Measurements from ENCODE around the gene PDC. TPM values are rescaled to one million over a fixed set of nuclear protein-coding genes. Genes with fewer than 3 reads are reported as not detected.

The PDC gene
- total RNA-seq, 1 experiment from 2014 or later: not detected

GRCh38 chr1:186494832-186495271 is 33.9 kb upstream of the PDC start:
- Histone ChIP-seq H3K9me3 (no peaks in the 10 kb centered on the region; the same call in 1 of the 2 replicates), H3K27me3 (replicated peaks; ENCODE audit: control insufficient read depth, insufficient read depth, low read length) (no peaks in the 10 kb centered on the region), H3K36me3 (ENCODE audit: control insufficient read depth, insufficient read depth, low read length) (no peaks in the 10 kb centered on the region), H3K4me3 (ENCODE audit: low read depth, low read length) (no peak overlapping the region), H3K4me1 (peaks cover 81% of the 10 kb centered on the region)
- peak in 1 of 2 experiments; percentile 24 for DNase-seq
- TF ChIP-seq CTCF (IDR thresholded peaks at IDR 0.05; ENCODE audit: insufficient read depth in 1 of 2, low read depth in 1 of 2, low read length in 1 of 2, severe bottlenecking in 1 of 2, unreplicated experiment in 1 of 2): no peak
- intact Hi-C loops (cut with micrococcal nuclease; ENCODE audit: unreplicated experiment): no loop called here
- CTCF ChIA-PET: no interaction called here
- POLR2A ChIA-PET: interaction anchor here (0.6 to 1.2 kb wide), 2 partner anchors 186 to 451 kb away, joined by 3 to 4 read pairs; partner anchors contain the start of gene PTGS2
- Mint-ChIP-seq H3K9me3 (ENCODE audit: unreplicated experiment) (no peaks in the 10 kb centered on the region), H3K27ac (ENCODE audit: unreplicated experiment) (peak overlapping the region; percentile 86), H3K4me1 (ENCODE audit: low read depth, unreplicated experiment) (peaks cover 45% of the 10 kb centered on the region), H3K36me3 (ENCODE audit: insufficient read depth, unreplicated experiment) (peaks cover 19% of the 10 kb centered on the region), H3K27me3 (ENCODE audit: insufficient read depth, unreplicated experiment) (no peaks in the 10 kb centered on the region), H3K4me3 (ENCODE audit: unreplicated experiment) (peak overlapping the region; percentile 44)
- no TSS peak for BruUV-seq (replicated peaks)

- peak overlapping the region; percentile 64 for H3K4me3 Mint-ChIP-seq (ENCODE audit: unreplicated experiment)
- no peaks in the 10 kb centered on the region for H3K27me3 Mint-ChIP-seq (ENCODE audit: insufficient read depth, unreplicated experiment)
- H3K36me3 Mint-ChIP-seq (ENCODE audit: insufficient read depth, unreplicated experiment): peaks cover 15% of the 10 kb centered on the region
- no peak for TF ChIP-seq CTCF (IDR thresholded peaks at IDR 0.05; ENCODE audit: insufficient read depth in 1 of 2, low read depth in 1 of 2, low read length in 1 of 2, severe bottlenecking in 1 of 2, unreplicated experiment in 1 of 2)
- peak overlapping the region; percentile 86 for H3K27ac Mint-ChIP-seq (ENCODE audit: unreplicated experiment)
- H3K9me3 Mint-ChIP-seq (ENCODE audit: unreplicated experiment): peaks cover 10% of the 10 kb centered on the region
- Histone ChIP-seq H3K4me3 (ENCODE audit: low read depth, low read length) (no peak overlapping the region), H3K4me1 (peaks cover 64% of the 10 kb centered on the region), H3K27me3 (replicated peaks; ENCODE audit: control insufficient read depth, insufficient read depth, low read length) (no peaks in the 10 kb centered on the region), H3K36me3 (ENCODE audit: control insufficient read depth, insufficient read depth, low read length) (no peaks in the 10 kb centered on the region), H3K9me3 (no peaks in the 10 kb centered on the region; the same call in 1 of the 2 replicates)
- POLR2A ChIA-PET: no interaction called here
- BruUV-seq (replicated peaks): no TSS peak
- peak; percentile 71 to 72 for DNase-seq
- CTCF ChIA-PET: interaction anchor here (0.6 to 1.0 kb wide), 4 partner anchors 21 to 1144 kb away, joined by 3 to 4 read pairs (median 3); partner anchors contain the start of gene TPR
- peaks cover 48% of the 10 kb centered on the region for H3K4me1 Mint-ChIP-seq (ENCODE audit: low read depth, unreplicated experiment)
- intact Hi-C loops (cut with micrococcal nuclease; ENCODE audit: unreplicated experiment): loop anchor here (1.0 to 2.0 kb wide), 4 partner anchors 86 to 188 kb away; partner anchors contain the start of gene PTGS2
Measured at GRCh38 chr1:186492531-186493291, 31.8 kb upstream of the PDC start.

GRCh38 chr1:186491336-186491735 is 30.4 kb upstream of the PDC start:
- Histone ChIP-seq H3K36me3 (ENCODE audit: control insufficient read depth, insufficient read depth, low read length) (no peaks in the 10 kb centered on the region), H3K9me3 (no peaks in the 10 kb centered on the region; the same call in 1 of the 2 replicates), H3K4me1 (peaks cover 52% of the 10 kb centered on the region), H3K27me3 (replicated peaks; ENCODE audit: control insufficient read depth, insufficient read depth, low read length) (no peaks in the 10 kb centered on the region), H3K4me3 (ENCODE audit: low read depth, low read length) (no peak overlapping the region)
- ChIA-PET CTCF (no interaction called here), POLR2A (no interaction called here)
- BruUV-seq (replicated peaks): no TSS peak
- Mint-ChIP-seq H3K27ac (ENCODE audit: unreplicated experiment) (peak overlapping the region; percentile 86), H3K4me1 (ENCODE audit: low read depth, unreplicated experiment) (peaks cover 53% of the 10 kb centered on the region), H3K27me3 (ENCODE audit: insufficient read depth, unreplicated experiment) (no peaks in the 10 kb centered on the region), H3K9me3 (ENCODE audit: unreplicated experiment) (peaks cover 10% of the 10 kb centered on the region), H3K4me3 (ENCODE audit: unreplicated experiment) (no peak overlapping the region), H3K36me3 (ENCODE audit: insufficient read depth, unreplicated experiment) (peaks cover 15% of the 10 kb centered on the region)
- no peak for DNase-seq
- intact Hi-C loops (cut with micrococcal nuclease; ENCODE audit: unreplicated experiment): no loop called here
- no peak for TF ChIP-seq CTCF (IDR thresholded peaks at IDR 0.05; ENCODE audit: insufficient read depth in 1 of 2, low read depth in 1 of 2, low read length in 1 of 2, severe bottlenecking in 1 of 2, unreplicated experiment in 1 of 2)
